SK-N-DZ (cell line): ENCODE data around the gene CYTH4.
A peak's percentile ranks its signal among the peaks of the same experiment; 100 is the strongest.

Experiments used
- DNase-seq: peaks from one replicate; pipeline ENCODE4 v3.0.0-alpha.2; 2015; ENCODE audit warnings: low spot score

The CYTH4 gene

DNA sequence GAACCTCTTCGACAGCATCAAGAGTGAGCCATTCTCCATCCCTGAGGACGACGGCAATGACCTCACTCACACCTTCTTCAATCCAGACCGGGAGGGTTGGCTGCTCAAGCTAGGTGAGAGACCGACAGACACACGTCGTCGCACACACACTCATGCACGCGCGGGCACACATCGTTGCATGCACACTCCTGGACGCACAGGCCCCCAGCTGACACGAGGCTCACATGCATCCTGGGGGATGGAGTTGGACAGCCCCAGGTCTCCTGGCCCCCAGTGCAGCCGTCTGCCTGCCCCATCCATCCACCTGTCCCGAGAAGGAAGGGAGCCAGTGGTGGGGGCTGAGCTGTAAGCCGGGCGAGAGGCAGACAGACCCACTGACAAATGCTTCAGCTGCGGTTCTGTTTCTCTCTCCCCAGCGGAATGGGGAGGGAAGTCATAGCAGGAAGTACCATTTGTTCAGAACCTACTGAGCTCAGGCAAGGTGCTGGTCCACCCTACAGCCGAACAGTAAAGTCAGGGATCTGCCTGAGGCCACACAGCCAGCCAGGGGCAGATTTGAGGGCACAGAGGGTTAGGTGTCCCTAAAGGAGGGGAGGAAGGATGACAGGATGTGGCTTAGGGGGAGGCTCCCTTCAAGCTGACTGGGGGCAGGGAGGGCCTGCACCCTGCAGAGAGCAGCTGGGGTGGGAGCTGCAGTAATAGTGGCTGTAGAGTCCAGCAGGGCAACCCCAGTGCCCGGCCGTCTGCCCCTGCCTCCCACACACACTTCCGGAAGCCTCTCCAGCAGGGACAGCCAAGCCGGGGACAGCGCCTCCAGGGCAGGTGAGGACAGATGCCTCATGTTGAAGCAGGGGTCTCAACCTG lies 27.1 kb downstream of the CYTH4 start:
- no peak for DNase-seq

DNA sequence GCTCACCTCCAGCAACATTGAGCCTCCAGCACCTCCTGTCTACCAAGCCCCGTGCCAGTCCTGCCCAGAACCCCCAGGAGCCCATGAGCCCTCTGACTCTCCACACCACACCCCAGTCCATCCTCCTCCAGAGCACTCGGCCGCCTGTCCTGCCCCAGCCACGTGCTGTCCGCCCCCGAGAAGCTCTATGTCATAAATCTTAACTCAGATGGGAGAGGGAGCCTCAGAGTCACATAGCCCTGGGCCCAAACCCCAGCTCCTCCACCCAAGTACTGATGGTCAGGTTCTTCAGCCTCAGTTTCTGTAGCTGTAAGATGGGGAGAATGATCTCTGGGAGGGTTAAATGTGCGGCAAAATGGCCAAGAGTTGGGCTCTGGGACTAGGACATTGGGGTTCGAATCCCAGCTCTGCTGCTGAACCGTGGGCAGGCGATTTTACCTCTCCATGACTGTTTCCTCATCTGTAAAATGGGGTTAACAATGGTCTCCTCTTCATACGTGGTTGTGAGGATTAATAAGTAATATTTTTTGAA lies 27.8 kb downstream of the CYTH4 start:
- no peak for DNase-seq

DNA sequence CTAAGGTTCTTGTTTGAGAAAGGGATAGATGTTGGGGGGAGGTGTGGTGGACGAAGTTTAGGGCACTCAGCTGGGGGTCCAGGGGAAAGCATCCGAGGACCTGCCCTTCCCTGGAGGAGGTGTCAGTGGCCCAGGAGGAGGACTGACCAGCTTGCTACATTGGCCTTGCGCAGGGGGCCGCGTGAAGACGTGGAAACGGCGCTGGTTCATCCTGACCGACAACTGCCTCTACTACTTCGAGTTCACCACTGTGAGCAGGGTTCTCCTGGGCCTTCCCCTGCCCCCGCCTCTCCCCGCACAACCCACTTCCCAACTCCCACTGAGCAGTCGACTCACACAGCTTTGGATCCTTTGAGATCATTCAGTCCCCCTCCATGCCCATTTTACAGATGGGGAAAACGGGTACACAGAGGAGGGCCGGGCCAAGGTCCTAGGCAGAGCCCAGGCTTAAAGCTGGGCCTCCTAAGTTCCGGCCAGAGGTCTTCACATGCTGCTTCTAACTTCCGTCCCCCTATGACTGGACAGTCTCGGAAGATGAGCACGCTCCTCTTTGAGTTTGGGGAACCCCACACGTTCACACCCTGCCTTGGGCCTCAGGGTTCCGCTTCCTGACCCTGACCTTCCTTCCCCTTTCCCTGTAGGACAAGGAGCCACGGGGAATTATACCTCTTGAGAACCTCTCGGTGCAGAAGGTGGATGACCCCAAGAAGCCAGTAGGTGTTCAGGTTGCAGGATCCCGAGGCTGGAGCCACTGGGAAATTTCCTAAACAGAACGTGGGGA lies 28.7 kb downstream of the CYTH4 start:
- no peak for DNase-seq

DNA sequence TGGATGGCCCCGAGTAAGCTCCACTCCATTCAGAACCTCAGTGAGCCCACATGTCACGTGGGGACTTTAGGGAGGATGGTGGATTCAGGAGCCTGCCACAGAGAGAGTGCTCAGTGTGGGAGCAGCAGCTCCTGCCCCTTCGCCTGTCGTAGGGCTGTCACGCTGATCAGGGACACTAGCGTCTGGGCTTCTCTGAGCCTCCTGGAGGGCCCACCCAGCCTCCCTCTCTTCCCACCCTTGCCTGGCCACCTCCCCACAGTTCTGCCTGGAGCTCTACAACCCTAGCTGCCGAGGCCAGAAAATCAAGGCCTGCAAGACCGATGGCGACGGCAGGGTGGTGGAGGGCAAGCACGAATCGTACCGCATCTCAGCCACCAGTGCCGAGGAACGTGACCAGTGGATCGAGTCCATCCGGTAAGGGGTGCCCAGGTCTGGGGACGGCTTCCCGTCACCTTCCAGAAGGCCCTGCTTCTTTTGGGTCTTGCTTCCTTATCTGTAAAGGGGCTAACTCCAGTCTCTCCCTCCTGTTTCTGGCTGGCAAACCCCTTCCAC lies 29.5 kb downstream of the CYTH4 start:
- no peak for DNase-seq

DNA sequence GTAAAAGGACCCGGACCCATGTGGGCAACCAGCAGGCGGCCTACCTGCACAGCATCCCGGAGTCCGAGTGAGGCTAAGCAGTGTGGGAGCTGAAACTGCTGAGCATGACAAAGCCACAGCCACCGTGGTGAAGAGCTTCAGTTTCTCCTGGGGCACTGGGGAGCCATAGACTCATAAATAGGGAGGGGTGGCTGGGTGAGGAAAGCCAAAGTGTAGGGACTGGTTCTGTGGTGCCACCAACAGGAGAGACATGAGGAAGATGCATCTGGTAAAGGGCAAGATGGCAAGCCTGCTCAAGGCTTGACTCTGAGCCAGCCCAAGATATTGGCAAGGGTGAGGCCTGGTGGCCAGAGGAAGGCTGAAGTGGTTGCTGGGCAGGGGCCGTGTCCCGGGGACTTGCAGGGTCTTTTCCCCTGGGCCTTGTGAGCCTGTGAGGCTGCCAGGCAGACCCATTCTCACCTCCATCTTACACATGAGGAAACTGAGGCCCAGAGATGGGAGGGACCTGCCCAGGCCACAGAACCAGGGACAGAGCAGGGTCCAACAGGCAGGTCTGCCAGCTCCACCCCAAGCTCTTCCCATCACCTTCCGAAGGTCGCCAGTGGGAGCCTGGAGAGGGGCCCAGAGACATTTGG lies 30.4 kb downstream of the CYTH4 start:
- DNase-seq: no peak

DNA sequence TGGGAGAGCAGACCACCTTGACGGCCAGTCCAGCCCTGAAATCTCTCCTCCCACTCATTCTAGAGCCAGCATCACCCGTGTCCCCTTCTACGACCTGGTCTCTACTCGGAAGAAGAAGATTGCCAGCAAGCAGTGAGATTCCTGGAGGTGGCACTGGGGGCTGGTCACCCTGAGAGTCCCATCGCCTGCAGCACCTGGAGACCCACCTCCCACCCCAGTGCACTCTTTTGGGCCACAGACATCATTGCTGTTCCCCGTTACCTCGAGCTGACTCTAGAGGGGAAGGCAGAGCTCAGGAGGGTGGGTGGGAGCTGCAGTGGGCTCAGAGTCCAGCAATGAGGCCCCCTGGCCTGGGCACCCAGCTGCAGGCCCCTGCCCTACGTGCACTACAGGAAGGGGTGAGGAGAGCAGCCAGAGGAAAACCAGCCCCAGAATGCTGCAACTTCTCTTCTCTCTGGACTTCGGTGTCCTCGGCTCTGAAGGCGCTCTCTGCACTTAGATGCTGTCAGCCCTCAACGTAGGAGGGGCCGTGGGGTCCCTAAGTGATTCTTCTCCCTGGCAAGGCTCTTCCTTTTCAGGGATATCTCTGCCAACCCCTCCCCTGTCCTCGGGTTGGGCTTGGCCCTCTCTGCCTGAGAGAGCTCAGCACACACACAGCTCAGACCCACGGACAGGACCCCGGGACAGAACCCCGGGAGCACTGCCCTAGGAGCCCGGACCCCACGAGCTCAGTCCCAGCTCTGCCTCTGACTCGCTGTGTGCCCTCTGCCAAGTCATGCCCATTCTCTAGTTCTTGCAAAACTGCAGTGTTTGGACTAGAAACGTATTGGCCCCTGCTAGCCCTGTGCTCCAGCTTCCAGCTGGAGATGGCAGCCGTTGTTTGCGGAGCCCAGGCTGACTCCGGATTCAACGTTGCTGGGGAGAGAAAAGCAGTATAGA lies 31.3 kb downstream of the CYTH4 start:
- DNase-seq: no peak

DNA sequence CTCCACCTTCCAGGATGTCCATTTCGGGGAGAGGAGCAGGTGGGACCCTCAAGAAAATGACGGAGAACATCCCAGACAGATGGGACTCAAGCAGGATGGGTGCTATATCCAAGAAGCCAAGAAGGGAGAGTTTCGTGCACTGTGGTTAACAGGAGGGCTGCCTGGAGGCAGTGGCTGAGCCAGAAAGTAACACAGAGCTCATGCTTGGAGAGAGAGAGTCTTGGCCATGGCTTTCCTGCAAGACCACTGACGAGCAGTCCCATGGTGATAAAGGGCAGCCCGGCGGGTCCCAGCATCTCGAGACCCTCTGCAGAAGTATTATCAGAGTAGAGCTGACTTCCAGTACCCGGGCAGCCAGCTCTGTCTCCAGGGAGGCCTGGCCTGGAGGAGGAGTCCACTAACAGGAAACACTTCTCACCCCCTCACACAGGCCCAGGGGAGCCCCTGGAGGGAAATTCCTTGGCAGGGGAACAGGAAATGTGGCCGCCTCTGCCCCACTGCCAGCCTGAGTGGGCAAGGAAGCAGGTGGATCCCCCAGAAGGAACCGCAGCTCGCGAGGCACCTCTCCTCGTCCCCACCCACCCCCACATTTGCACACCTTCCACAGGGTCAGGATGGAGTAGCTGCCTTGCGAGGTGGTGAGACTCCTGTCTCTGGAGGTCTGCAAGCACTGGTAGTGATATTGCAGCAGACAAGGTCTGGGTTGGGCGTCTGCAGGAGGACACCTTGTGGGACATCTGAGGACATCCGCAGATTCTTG lies 32.2 kb downstream of the CYTH4 start:
- no peak for DNase-seq

GRCh38 chr22:37316405-37316804 lies 34.1 kb downstream of the CYTH4 start:
- no peak for DNase-seq

GRCh38 chr22:37316875-37317371 lies 34.6 kb downstream of the CYTH4 start:
- DNase-seq: peak; percentile 66

GRCh38 chr22:37317698-37318210 lies 35.4 kb downstream of the CYTH4 start:
- DNase-seq: no peak

- DNase-seq: no peak
These were observed 36.2 kb downstream of the CYTH4 start for GRCh38 chr22:37318364-37319109.

DNA sequence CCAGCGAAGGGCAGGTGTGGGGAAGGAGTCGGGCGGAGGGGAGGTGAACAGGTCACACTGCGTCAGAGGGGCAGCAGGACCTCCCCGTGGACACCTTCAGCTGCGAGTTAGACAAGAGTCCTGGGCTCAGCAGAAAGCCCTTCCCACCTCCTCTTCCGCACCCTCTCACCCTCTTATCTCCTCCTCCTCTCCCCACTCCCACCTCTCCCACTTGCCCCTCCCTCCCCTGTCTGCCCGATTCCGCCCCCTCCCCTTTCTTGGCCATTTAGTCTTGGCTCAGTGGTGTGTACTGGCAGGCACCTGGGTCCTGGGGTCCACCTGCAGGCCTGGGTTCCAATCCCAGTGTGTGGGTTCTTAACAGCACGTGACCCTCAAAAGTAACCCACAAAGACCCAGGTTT lies 37.2 kb downstream of the CYTH4 start:
- no peak for DNase-seq

- no peak for DNase-seq
These were observed 38.7 kb downstream of the CYTH4 start for GRCh38 chr22:37320726-37321677.

GRCh38 chr22:37324340-37325038 lies 42.2 kb downstream of the CYTH4 start:
- no peak for DNase-seq

- DNase-seq: no peak
These were observed 42.7 kb downstream of the CYTH4 start for GRCh38 chr22:37325039-37325395.

DNA sequence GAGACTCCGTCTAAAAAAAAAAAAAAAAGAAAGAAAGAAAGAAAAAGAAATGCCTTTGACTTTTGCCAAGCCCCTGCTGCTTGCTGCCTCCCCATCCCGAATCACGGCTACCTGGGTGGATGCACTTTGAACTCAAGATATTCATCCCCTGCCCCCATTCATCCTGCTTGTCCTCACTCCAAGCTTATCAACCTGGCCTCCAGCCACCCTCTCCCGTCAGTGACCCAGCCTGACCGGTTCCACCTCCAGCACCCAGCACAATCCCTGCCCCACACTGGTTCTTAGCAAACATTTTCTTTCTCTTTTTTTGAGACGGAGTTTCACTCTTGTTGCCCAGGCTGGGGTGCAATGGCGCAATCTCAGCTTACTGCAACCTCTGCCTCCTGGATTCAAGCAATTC lies 44.4 kb downstream of the CYTH4 start:
- no peak for DNase-seq

- no peak for DNase-seq
These were observed 45.7 kb downstream of the CYTH4 start for GRCh38 chr22:37328017-37328416.
